NCI-H2196 treated with DMSO at 0.1 percent for 48 hours (cell line): ENCODE results near the gene SLC6A6.
"Not testable (repeated sequence)": the region's sequence is repeated elsewhere in the genome, so short reads cannot be mapped to it uniquely, and the experiment has no call there.

ENCODE experiments used
- DNase-seq: peaks from one replicate; lab custom pipeline; 2025; ENCODE audit not compliant: unreplicated experiment; lab: John Stamatoyannopoulos, UW

Gene SLC6A6

DNA sequence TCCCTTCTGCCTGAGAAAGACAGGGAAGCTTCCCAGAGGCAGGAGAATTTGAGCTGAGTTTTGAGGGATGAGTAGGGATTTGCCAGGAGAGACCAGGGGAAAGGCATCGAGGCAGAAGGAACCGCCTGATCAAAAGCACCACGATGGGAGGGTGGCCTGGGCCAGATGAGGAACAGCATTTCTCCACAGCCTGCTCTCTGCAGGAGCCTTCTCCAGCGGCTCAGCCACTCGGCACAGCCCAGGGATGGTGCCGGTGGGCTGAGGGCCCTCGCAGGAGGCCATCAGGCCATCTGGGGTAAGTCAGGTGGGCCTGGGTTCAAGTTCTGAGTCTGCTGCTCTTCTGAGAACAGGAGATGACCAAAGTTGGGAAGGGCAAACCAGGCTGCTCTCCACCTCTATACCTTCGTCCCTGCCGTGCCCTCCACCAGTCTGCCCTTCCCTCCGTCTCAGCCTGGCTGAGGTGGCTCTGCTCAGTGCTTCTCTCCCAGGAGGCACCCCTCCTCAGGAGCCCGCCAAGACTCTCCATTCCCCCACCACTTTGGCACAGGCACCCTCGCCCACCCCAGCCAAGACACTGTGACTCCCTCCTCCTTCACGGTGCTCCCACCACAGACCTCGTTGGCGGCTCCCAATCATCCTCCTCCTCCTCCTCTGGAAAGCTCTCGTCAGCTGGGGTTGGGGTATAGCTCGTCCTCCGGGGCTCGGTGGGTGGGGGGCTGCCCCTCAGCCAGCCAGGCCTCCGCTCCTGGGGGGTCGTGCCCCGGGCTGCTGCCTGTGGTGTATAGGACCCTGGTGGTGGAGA lies 102.8 kb downstream of the SLC6A6 start:
- no peak for DNase-seq

DNA sequence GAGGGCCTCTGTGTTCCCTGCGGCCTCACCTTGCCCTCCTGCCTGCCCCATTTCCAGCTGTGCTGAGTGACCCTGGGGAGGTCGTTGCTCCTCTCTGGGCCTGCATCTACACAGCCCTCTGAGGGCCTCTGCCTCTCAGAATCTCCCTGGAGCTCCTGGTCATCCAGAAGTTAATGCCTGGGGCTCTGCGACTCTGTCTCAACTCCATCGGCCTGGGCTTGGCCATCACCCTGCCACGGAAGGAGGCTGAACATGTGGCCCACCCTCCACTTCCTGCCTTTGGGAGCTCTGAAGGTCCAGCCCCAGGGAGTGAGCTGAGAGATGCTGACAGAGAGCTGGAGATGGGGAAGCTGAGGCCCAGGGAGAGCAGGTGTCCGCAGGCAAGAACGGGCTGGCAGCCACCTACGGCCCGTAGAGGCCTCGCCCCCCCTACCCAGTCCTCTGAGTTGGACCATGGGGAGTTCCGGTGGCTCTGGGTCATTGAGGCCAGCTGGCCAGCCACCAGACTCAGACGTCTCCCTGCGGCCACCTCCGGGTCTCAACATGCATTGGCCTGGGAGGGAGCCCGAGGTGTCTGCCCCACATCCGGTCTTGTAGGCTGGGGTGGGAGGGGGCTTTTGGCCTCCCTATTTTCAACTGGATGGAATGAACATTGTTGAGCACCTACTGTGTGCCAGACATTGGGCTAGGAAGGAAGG lies 103.5 kb downstream of the SLC6A6 start:
- DNase-seq: no peak

DNA sequence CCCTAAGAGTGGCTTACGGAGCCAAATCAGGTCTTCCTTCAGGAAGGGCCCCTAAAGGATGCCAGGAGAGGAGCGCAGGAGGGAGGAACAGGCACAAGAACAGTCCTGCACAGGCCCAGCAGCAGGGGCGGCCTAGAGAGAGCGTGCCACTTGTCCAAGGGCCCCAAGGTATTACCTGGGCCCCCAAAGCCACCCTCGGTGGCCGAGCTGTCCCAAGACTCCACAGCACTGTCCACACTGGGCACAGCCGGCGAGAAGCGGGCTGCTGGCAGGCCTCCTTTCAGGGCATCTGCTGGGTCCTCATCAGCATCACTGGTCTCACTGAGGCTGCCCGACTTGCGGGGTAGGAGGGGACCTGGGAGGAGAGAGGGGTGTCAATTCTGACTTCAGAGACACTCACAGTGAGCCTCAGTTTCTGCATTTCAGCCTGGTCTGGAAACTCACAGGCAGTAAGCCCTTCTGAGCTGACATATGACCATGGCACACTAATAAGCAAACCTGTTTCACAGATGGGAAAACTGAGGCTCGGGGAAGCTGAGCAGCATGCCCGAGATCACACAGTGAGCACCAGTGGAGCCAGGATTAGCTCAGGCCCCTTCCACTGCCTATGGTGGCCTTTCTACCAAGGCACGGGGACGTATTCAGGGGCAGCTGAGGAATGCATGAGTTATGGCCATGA lies 104.4 kb downstream of the SLC6A6 start:
- DNase-seq: no peak

DNA sequence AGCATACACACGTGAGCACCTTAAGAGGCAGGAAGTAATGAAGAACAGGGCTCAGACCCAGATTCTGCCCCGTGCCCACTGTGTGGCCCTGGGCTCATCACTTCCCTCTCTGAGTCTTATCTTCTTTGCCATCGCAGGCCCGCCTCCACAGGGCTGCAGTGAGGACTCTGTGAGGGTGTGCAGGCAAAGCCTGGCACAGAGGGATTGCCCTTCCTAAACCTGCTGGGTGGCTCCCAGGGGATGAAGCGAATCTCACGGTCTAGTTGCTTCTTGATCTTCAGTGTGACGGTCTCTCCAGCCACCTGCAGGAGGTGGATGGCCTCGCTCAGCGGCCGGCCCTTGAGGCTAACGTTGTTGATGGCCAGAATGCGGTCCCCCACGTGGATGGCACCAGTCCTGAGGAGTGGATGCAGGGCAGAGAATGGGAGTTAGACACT lies 104.9 kb downstream of the SLC6A6 start:
- no peak for DNase-seq

DNA sequence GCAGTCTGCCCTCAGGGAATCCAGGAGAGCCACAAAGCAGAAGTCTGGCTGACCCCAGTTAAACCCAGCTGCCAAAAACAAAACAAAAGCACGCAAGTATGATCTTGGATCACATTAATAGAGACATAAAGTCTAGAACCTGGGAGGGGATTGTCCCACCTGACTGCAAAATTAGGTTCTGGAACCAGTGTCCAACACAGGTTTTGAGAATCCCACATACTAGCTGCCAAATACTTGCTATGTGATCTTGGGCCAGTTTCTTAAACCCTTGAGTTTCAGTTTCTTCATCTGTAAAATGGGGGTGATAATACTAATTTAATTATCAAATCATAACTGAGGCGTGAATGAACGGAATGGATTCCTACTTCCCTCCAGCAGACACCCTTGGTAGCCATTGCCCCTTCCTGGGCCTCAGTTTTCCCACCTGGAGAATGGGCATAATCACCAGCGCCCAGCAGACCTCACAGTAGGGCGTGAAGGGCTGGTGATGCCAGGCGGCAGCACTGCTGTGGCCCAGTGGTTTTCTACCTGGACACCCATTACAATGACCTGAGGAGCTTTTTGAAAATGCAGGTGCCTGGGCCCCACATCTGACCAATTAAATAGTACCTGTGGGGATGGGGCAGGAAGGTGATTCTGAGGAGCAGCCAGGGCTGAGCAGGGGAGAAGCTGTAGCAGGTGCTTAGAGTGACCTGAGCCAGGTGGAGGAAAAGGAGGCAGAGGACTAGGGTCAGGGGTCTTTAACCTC lies 105.5 kb downstream of the SLC6A6 start:
- no peak for DNase-seq

DNA sequence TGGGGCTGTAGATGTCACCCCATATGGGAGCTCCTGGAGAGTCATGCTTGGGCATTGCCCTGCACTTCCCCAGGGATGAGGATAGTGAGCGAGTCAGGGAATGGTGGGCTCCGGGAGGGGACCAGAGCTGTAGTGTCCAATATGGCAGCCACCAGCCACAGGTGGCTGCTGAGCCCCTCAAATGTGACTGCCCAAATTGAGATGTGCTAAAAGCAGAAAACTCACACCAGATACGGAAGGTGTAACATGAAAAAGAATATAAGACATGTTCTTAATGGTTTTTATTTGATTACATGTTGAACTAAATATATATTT lies 106.1 kb downstream of the SLC6A6 start:
- no peak for DNase-seq

DNA sequence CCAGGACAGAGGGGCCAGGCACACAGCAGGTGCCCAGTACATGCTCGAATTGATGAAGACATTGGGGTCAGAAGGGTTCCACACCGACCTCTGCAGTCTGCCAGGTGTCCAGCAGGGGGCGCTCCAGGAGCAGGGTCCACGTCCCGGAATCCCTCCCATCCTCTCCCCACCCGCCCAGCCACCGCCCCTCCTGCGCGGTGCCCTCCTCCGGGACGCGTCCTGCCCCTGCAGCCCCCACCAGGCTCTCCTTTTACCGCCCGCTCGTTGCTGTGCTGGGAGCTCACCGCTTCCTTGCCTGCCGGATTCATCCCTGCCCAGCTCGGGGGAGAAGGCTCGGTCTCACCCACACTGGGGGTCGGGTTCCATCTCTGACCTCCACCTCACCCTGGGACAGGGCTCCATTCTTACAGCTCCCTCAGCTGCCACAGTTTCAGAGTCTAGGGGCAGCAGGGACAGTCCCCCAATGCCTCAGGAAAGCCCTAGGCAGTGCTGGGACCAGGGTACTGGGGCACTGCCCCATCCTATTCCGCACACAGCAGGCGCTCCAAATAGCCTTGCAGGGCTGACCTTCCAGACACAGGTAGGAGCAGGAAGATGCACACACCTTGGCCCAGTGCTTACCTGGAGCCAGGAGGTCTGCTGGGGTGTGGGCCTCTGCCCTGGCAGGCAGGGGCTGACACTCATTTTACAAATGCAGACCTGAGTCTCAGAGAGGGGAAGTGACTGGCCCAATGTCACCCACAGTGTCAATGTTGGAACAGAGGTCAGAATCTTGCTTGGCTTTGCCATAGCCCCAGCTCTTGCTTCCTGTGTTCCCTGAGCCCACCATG lies 106.8 kb downstream of the SLC6A6 start:
- DNase-seq: no peak

DNA sequence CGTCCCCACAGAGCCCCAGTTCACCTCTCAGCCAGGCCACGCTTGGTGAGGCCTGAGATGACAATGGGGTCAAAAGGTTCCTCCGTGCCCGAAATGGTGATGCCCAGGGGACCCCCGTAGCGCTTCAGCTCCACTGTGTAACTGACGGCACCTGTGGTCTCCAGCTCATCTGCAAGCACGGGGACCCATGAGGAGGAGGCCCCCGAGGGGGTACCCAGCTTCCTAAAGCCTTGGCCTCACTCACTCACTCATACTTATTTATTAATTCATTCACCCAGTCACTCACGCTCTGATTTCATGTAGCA lies 107.3 kb downstream of the SLC6A6 start:
- DNase-seq: no peak

DNA sequence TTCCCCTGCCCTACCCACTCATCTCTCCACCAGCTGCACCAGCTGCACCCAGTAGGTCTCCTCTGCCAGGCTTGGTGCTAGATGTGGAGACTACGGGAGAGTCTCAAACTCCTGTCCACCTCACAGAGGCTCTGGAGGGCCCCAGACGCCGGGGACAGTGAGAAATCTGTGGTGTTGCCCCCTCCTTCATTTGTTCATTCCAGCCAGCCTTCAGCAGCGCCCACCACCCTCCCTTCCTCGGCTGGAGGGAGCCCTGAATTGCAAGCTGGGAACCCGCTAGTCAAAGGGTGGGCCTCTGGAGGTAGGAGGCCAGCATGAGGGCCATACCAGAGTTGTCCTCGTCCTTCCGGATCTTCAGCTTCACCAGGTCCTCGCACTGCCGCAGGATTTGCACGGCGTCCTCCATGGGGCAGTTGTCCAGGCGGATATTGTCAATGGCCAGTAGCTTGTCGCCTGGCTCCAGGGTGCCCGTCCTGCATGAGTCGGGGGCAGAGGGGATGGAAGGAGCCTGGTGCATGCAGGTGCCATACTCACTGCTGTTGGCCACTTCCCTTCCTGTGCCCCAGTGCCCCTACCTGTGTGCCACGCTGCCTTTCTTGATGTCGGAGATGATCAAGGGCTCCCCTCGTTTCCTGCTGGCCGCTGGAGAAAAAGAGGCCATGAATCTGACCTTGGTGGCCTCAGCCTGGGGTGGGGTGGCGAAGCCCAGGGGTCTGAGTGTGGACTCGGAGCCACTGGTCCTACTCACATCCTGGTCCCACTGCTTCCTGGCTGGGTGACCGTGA lies 108.6 kb downstream of the SLC6A6 start:
- no peak for DNase-seq

DNA sequence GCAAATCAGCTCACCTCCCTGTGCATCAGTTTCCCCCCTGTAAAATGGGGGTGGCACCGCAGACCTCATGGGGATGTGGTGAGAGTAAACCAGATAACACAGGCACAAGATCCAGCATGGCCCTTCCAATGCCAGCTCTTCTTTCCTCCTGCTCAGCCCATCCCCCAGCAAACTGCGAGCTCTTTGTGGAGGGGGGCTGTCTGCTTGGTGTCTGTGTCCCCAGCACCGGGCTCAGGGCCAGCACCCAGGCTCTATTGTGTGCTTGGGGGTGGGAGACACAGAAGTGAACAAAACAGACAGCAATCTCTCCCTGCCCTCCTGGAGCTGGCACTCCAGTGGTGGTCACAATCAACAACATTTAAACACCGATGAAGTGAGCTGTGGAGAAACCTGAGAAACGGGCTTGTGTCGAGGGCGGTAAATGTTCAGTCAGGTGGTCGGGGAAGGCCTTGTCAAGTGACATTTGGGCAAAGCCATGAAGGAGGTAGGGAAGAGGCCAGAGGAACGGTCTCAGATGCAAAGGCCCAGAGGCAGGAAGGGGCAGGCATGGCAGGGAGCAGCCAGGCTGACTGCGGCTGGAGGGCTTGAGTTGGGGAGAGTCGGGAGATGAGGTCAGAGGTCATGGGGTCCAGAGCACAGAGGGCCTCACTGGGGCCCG lies 109.3 kb downstream of the SLC6A6 start:
- DNase-seq: no peak

DNA sequence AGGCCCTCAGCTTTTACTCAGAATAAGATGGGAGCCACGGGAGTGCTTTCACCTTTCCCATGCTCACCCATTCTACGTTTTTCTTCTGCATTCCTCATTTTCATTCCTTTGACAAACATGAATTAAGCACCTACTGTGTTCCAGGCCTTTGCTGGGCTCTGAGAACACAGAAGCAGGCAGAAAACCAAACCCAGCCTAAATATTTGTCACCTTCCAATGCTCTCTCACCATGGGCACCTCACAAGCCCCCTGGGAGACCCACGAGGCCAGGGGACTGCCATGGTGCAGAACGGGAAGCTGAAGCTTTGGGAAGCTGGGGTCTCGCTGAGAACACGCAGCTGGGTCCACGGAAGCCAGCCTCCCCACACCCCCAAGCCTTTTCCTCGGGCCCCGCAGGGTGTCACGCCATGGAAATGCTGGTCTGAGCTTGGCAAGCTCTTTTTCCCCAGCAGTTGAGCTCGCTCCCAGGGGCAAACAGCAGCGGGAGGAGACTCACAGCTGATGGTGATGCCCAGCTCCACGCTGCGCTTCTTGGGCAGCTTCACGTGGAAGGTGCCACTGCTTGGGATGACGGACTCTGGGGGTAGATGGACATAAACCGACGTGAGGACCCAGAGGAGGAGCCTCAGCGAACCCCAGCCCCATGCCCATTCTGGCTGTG lies 110.0 kb downstream of the SLC6A6 start:
- DNase-seq: no peak

DNA sequence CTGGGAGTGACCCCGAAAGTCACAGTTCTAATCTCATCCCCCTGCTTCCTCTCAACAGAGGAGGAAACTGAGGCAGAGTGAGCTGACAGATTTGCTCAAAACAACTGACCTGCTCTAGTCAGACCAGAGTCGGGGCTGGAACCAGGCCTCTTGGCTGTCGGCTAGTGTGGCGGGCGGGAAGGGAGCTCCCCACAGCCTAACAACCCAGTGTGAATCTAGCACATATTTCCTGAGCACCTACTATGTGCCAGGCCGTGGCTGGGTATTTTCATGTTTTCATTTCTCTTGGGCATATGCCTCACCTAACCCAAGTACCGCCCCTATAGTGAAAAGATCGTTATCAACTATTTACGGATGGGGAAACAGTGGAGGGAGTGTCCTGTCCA lies 110.5 kb downstream of the SLC6A6 start:
- DNase-seq: no peak

DNA sequence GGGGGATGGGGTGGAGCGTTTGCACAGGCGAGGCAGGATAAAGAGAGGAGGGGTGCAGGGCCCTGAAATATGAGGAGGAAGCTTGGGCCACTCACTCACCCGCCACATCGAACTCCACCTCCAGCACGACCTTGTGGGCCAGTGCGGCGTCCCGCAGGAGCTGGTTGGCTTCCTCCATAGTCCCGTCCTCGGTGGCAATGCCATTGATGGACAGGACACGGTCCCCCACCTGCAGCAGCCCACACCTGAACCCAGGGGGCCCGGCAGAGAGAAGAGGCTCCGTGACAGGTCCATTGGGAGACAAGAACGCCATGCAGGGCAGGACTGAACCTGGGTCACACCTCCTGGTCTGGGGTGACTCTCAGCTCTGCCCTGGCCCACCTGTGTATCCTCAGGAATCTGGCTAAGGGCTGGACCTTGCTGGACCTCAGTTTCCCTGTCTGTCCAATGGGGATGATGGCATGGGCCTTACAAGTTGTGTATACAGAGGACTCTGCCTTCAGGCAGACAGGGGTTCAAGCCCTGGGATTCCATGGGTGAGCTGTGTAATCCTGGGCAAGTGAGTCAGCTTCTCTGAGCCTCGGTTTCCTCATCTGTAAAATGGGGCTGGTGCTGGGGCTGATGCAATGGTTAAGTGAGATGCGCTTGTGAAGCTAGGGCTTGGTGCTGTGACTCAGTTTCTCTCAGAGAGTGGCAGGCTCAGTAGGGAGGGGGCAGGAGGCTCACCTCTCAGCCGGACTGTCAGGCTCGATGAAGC lies 111.3 kb downstream of the SLC6A6 start:
- no peak for DNase-seq

DNA sequence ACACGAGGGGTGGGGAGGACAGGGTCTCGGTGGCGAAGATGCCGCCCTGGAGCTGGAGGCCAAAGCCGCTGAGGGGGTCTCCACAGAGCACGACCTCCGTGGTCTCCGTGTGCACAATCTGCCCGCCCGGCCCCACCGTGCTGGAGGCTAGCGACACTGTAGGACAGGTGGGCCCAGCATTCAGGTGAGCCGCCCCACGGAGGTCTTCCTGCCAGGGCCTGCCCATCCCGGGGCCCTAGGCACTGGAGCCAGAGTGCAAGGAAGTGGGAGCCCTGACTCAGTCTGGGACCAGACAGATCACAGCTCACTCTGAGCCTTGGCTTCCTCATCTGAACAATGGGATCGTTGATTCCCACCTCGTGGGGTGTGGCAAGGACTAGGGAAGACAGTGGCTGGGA lies 111.9 kb downstream of the SLC6A6 start:
- no peak for DNase-seq

DNA sequence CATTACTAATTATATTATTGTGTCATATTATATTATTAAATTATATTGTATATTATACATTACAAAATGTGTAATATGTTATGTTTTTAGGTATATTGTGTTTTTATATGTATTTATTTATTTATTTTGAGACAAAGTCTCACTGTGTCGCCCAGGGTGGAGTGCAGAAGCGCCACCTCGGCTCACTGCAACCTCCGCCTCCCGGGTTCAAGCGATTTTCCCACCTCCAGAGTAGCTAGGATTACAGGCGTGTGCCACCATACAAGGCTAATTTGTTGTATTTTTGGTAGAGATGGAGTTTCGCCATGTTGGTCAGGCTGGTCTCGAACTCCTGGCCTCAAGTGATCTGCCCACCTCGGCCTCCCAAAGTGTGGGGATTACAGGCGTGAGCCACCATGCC lies 113.1 kb downstream of the SLC6A6 start:
- DNase-seq: not testable (repeated sequence)

DNA sequence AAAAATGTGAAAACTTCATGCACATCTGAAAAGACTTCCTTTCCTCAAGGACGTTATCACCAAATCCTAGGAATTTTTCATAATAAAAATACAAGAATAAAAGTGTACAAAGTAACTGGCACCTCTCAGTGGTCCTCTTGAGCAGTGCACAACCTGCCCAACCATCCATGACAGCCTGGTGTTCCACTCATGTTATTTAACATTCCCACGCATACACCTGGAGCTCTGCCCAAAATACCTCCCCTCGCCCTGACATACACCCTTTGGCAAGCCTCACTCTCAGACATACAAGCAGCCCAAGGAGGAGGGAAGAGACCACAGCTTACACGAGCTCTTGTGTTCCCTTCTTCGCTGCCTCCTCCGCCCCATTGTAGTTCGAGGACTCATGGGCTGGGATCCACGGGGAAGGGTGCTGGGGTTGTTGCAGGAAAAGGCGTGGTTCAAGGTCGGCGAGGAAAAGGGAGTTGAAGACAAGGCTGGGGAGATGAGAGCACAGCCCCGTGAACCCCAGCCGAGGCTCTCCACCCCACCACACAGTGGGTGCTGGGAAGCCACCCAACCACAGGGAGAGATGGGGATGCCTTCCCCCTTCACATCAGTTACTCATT lies 114.4 kb downstream of the SLC6A6 start:
- DNase-seq: no peak

DNA sequence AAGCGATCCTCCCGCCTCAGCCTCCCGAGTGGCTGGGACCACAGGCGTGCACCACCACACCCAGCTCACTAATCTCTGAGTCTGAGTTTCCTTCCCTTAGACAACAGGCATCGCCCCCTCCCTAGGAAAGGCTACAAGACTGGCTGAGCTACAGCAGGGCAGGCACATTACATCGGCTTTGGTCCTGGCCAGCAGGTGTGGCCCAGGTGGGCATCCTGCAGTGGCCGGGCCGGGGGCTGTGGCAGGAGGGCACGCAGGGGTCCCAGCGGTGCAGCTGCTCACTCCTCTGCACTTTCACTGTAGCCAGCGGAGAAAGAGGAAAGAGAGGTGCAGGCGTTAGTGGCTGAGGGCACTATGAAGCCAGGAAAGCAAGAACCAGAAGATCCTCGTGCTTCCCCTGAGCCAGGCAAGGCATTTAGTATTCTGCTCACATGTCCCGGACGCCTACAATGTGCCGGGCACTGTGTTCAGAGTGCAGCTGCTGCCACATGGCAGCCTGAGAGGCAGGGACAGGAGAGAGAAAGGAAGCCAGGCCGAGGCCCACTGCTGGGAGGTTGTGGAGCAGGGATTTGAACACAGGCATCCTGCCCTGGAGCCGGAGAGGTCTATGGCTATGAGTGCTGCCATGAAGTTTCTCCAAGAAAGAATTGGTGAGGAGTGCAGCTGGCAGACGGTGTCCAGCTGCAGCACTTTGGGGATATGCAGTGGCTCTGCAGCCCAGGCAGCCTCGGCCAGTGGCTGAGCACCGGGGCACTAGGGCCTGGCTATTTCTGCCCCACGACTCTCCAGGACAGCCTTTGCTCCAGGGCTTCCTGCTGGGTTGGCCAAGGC lies 115.4 kb downstream of the SLC6A6 start:
- no peak for DNase-seq
